IPS-NIHi7 (cell line): ENCODE data around the gene MPL.
"Not testable (repeated sequence)": the region's sequence is repeated elsewhere in the genome, so short reads cannot be mapped to it uniquely, and the experiment has no call there.

Experiments
- DNase-seq: peaks from one replicate; pipeline ENCODE4 v3.0.0; 2012; ENCODE audit warnings: mixed read lengths; ENCODE audit errors: extremely low spot score

MPL gene

GRCh38 chr1:43354936-43355335 is 17.3 kb downstream of the MPL start:
- DNase-seq: no peak

GRCh38 chr1:43357251-43357650 is 19.6 kb downstream of the MPL start:
- no peak for DNase-seq

DNA sequence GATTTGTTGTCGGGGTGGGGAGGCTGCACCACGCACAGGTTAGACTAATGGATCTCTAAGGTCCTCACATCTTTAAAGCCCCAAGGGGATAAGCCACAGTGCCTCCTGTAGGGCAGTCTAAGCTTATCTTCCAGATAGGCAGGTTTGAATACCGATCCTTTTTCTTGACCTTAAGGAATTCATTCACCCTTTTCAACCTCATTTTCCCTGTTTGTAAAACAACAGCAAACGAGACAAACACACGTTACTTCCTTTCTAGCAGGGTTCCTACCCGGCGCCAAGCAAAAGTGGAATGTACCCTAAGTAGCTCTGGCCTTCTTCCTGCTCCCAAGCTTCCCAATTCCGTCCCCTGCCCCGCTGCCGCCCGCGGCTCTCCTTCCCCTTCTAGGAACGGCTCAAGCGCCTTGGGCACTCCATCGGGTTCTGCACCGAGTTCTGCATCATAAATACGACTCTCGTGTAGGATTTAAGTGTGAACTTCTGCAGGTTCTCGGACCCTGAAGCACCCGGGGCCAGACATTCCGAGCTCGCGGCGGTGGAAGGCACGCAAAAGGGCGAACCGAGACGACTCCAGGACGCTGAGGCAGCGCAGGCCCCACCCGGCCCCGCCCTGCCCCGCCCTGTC is 20.6 kb downstream of the MPL start:
- DNase-seq: peak; percentile 52

GRCh38 chr1:43358746-43359693 is 21.4 kb downstream of the MPL start, which contains the start of gene CDC20:
TSS of gene CDC20 (plus strand) at chr1:43358981. CDS start at chr1:43359216, 235 bp downstream.
- DNase-seq: peak; percentile 92

DNA sequence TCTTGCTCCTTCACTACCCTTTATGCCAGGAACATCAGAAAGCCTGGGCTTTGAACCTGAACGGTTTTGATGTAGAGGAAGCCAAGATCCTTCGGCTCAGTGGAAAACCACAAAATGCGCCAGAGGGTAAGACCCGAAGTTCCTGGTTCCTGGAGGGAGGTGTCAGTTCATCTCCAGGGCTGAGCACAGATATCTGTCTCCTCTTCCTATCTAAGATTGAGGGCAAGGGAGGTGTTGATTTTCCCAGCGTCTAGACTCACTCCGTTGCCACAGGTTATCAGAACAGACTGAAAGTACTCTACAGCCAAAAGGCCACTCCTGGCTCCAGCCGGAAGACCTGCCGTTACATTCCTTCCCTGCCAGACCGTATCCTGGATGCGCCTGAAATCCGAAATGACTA is 22.1 kb downstream of the MPL start:
- DNase-seq: no peak

- DNase-seq: no peak
Measured at GRCh38 chr1:43360616-43361015, 23.0 kb downstream of the MPL start.

DNA sequence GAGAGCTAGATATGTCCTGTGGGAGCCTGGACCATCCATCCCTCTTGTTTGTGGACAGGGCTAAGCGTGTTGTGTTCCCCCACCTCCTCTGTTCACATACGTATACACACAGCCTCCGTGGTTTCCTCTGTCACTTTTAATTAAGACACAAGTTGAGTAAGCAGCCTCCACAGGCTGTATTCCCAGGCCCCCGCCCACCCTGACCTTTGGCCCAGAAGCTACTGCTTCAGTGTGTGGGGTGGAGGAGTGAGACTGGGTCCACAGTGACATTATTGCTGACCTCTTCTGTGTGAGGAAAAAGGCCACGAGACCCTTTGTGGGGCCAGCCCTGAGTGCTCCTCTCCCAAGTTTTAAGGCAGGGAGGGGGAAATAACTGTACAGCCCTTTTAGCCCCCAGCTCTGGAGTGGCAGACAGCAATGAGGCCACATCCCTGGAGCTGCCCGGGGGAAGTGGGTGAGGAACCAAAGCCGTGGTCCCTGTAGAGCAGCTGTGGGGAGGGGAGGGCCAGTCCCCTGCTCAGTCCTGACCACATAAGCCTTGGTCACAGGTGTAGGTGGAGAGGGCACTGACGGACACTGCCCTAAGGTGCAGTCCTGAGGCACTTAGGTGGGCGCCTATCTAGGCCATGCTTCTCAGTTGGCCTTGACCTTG is 25.8 kb downstream of the MPL start:
- DNase-seq: no peak

DNA sequence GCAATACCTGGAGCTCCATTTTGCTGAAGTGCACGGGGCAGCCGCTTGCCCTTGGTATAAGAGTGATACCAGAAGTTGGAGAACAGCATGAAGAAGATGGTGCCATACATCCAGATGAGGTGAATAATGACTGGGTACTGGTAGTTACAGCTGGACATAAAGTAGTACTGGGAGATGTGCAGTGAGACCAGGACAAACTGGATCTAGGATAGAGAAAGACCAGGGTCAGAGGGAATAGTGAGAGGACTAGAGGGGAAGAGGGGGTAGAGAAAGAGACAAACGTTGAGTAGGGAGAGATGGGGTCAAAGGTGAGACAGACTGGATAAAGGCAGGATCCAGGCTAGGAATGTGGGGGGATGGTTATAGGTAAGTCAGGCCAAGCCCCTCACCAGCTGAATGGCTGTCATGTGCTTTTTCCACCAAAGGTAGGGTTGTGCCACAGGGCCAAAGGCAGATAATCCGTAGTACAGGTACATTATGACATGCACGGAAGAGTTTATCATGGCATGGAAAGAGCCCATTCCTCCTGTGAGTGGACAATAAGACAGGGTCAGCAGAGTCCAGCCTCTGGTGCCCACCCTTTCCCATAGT is 26.4 kb downstream of the MPL start:
- DNase-seq: no peak

DNA sequence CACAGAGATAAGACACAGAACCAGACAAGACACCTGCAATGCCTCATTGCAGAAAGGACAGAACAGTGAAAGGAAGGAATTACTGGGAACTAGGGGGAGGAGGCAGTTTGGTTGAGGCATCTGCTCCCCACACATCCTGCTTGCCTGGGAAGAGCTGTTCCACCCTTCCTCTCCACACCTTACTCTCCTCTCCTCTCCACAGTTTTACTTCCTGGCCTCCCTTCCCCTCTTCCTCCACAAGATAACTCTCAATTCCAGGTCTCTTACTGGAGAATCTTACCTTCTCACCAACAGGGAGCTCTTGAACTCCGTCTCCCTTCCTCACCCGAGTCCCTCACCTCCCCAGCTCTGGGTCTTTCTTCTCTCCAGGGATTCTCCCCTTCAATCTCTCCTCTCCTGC is 28.1 kb downstream of the MPL start:
- DNase-seq: no peak

- peak; percentile 58 for DNase-seq
Measured at GRCh38 chr1:43366179-43366578, 28.6 kb downstream of the MPL start.

GRCh38 chr1:43366601-43367025 is 29.0 kb downstream of the MPL start:
- peak; percentile 25 for DNase-seq

DNA sequence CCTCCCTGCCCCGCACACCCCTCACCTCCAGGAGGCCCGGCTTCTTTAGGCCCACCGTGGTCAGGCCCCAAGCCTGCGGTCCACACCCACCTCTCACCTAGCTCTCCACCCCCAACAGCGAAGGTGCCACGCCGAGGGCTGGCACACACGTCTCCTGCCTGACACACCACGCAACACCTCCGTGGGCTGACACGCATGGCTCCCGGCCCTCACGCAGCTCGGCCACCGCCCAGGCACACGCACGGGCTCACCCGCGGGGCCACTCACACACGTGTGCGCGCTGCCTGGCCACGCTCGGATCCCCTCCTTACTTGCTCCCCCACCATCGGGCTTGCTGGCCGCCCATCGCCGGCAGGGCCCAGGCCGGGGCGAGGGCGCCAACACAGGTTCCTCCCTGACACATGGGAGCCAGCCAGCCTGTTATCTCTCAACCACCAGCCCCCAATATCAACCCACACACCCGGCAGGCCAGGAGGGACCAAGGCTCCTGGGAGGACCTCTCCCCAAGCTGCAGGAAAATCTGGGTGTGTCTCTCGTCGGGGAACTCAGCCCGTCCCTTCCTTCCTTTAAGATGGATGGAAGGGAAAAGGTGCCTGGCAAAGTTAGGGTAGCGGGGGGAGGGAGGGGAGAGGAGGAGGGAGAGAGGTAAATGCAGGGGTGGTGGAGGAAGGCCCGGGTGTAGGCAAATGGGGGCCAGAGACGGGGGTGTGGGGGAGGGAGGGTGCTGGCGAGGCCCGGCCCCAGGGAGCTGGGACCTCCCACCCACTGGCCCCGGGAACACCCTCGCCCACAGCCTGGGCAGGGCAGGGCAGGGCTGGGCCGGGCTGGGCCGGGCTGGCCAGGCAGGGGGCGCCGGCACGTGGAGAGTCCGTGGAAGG is 29.6 kb downstream of the MPL start:
- DNase-seq: peak; percentile 48

GRCh38 chr1:43367904-43368645 is 30.5 kb downstream of the MPL start, which contains the start of gene ELOVL1:
TSS of gene ELOVL1 (minus strand) at chr1:43368011. CDS start at chr1:43365609, 2,402 bp downstream.
- peak; percentile 97 for DNase-seq

DNA sequence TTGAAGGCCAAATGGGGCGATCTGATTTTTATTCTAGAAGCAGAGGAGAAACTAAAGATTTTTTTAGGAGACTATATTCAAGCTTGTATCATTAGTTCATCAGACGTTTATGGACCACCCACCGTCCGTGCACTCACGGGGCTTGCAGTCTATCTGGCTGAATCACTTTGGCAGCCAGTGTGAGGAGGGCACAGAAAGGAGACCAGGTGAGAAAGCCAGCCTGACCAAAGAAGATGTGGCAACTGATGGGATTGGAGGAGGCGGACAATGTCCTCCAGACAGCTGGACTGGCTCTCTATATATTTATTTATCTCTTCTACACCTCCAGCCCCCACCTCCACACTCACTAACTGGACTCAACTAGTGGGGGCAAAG is 31.0 kb downstream of the MPL start:
- no peak for DNase-seq

DNA sequence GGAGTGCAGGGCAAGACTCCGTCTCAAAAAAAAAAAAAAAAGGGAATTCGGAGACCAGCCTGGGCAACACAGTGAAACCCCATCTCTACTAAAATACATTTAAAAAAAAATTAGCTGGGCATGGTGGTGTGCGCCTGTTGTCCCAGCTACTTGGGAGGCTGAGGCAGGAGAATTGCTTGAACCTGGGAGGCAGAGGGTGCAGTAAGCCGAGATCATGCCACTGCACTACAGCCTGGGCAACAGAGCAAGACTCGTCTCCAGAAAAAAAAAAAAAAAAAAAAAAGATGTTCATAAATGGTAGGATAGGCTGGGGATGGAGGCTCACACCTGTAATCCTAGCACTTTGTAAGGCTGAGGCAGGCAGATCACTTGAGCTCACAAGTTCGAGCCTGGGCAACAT is 32.2 kb downstream of the MPL start:
- not testable (repeated sequence) for DNase-seq

- DNase-seq: no peak
Measured at GRCh38 chr1:43370564-43370963, 32.9 kb downstream of the MPL start.

DNA sequence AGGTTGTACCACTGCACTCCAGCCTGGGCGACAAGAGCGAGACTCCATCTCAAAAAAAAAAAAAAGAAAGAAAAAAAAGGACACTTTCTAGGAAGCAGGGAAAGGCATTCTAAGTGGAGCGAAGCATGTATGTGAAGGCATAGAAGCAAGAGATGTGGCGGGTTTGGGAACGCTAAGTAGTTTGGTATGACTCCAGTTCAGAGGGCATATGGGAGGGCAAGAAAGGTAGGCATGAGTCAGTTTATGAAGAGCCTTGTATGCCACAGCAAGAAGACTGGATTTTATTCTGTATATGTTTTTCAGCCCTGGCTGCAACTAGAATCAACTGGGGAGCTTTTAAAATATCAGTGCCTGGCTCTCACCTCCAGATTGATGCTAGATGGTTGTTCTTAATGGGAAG is 34.6 kb downstream of the MPL start:
- DNase-seq: no peak

DNA sequence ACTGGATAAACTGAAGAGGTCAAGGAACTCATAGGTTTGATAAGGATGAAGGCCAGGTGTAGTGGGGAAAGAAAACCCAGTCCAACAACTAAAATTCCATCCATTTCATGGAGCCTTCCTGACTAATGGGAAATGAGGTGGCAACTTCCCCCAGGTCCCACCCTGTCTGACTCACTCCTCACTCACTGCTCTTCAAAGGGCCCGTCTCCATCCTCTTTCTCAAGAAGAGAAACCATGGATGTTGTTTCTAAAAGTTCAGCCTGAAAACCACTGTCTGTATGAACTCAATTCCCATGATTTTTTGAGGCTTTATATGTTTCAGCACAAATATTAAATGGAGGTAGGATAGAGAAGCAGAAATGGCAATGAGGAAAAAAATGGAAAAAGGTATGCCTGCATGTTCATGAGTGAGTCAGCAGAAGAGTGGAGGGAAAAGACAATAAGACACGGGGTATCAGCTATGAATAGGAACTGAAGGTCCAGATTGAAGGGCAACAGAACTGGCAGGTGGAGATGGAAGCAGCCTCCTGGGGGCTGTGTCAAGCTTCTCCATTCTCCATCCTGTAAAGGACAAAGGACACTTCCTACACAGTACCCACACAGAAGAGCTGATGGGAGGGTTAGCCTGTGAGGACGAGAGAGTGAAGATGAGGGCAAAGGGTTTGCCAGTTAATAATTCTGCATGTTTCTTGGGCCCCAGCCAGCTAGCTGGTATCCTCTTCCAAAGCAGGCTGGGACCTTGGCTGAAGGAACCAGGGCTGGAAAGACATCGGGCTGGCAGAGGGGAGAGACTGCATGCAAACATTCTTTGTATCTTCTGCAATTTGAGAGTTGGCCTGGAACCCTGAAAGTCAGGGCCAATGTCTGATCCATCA is 35.7 kb downstream of the MPL start:
- no peak for DNase-seq

- no peak for DNase-seq
Measured at GRCh38 chr1:43376723-43377235, 39.2 kb downstream of the MPL start.
